ENCODE data around the gene GPC3.
A peak's percentile ranks its signal among the peaks of the same experiment; 100 is the strongest.
"Not testable (repeated sequence)": the region's sequence is repeated elsewhere in the genome, so short reads cannot be mapped to it uniquely, and the experiment has no call there.

The GPC3 gene

GRCh38 chrX:133985164-133985966 is at the start of gene GPC3:
TSS of gene GPC3 (minus strand) at chrX:133985594.
- DNase-seq: no peak

GRCh38 chrX:134032441-134032840 is 47.0 kb upstream of the GPC3 start:
- no peak for DNase-seq

GRCh38 chrX:134026565-134027311 is 41.3 kb upstream of the GPC3 start:
- DNase-seq: no peak

GRCh38 chrX:134025986-134026545 is 40.7 kb upstream of the GPC3 start:
- DNase-seq: no peak

GRCh38 chrX:134024686-134025377 is 39.4 kb upstream of the GPC3 start:
- DNase-seq: no peak

GRCh38 chrX:134023851-134024281 is 38.5 kb upstream of the GPC3 start:
- no peak for DNase-seq

- DNase-seq: no peak
Measured at GRCh38 chrX:134020910-134021309, 35.5 kb upstream of the GPC3 start.

GRCh38 chrX:134019567-134020206 is 34.3 kb upstream of the GPC3 start:
- no peak for DNase-seq

- DNase-seq: not testable (repeated sequence)
Measured at GRCh38 chrX:134016309-134016708, 30.9 kb upstream of the GPC3 start.

- not testable (repeated sequence) for DNase-seq
Measured at GRCh38 chrX:134015510-134015909, 30.1 kb upstream of the GPC3 start.

- no peak for DNase-seq
Measured at GRCh38 chrX:134013524-134013923, 28.1 kb upstream of the GPC3 start.

GRCh38 chrX:134013092-134013497 is 27.7 kb upstream of the GPC3 start:
- DNase-seq: no peak

GRCh38 chrX:134010690-134011089 is 25.3 kb upstream of the GPC3 start:
- peak; percentile 0 for DNase-seq

GRCh38 chrX:134007716-134008115 is 22.3 kb upstream of the GPC3 start:
- no peak for DNase-seq

- DNase-seq: no peak
Measured at GRCh38 chrX:134006484-134007161, 21.2 kb upstream of the GPC3 start.

GRCh38 chrX:134004084-134004483 is 18.7 kb upstream of the GPC3 start:
- DNase-seq: no peak

- DNase-seq: no peak
Measured at GRCh38 chrX:134002921-134003615, 17.7 kb upstream of the GPC3 start.

GRCh38 chrX:134000260-134001245 is 15.2 kb upstream of the GPC3 start:
- DNase-seq: no peak

GRCh38 chrX:133999031-133999705 is 13.8 kb upstream of the GPC3 start:
- no peak for DNase-seq

- DNase-seq: no peak
Measured at GRCh38 chrX:133995759-133996158, 10.4 kb upstream of the GPC3 start.
